HAP-1 (cell line): Measurements from ENCODE around the gene MRPS9.

Experiments used
- DNase-seq, 2 experiments: peaks; one replicate each; pipeline ENCODE4 v3.0.0-alpha.2; 2016 to 2020; ENCODE audit warnings: low spot score in 2 of 2
- H3K27me3 ChIP-seq: fragments of 250-450 bp; sonication (Bioruptor Pico); 2 replicates; pipeline ENCODE4 v1.5.1; 2020; ENCODE audit warnings: low read depth, mild to moderate bottlenecking, moderate library complexity
- H3K36me3 ChIP-seq: fragments of 250-450 bp; sonication (Bioruptor Pico); replicated peaks from 2 replicates; pipeline ENCODE4 v1.5.1; 2020; ENCODE audit warnings: mild to moderate bottlenecking
- H3K4me1 ChIP-seq: fragments of 250-450 bp; sonication (Bioruptor Pico); 2 replicates; pipeline ENCODE4 v1.5.1; 2020; ENCODE audit warnings: mild to moderate bottlenecking
- H3K4me3 ChIP-seq: fragments of 250-450 bp; sonication (Bioruptor Pico); 2 replicates; pipeline ENCODE4 v1.5.1; 2020; ENCODE audit warnings: mild to moderate bottlenecking, moderate library complexity
- H3K9me3 ChIP-seq: fragments of 250-450 bp; sonication (Bioruptor Pico); 2 replicates; pipeline ENCODE4 v1.5.1; 2020; ENCODE audit warnings: mild to moderate bottlenecking, moderate library complexity
- in situ Hi-C: fragments of 300-500 bp; cut with MboI; formaldehyde crosslinking; loops from 3 replicates; pipeline ENCODE4 v1.14.3; 2020; ENCODE audit warnings: low sequenced_read_pairs, inconsistent platforms, mixed read lengths

The MRPS9 gene

DNA sequence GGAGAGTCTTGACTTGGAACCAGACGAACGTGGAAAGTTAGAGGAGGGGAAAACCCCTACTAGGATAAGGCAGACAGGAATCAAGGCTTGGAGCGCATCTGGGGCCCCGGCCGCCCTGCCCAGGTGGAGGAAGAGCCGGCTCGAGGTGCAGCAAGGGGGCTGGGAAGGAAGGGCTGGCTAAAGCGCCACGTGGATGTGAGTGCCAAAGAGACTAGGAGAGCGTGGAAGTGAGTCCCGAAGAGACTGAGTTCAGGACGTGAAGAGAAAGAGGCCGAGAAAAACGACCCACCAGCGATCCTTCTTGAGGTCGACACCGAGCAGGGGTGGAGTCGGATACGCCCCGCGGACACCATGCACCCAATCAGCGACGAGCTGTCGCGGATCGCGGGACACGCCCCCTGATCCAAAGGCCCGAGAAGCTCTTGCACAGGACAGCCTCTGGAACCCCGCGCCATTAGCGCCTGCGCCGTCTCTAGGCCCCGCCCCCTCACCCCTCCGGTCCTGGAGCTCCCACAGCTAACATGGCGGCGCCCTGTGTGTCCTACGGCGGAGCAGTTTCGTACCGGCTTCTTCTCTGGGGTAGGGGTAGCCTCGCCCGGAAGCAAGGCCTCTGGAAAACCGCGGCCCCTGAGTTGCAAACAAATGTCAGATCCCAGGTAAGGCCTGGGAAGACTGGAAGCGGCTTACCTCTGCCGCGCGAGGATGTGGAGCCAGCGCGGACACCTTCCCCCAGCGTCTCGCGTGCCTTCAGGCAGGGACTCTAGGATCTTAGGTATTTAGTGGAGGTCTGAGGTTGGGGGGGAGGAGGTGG is at the start of gene MRPS9:
Gene MRPS9, plus strand, starts transcription at position 498 of the 811 bp plus-strand sequence. Its CDS starts 24 bp downstream, at position 522.
- peak within 1 kb of the TSS; percentile 79 for H3K4me3 ChIP-seq
- H3K36me3 ChIP-seq, result no peaks in the 10 kb centered on the region
- no peaks in the 10 kb centered on the region for H3K27me3 ChIP-seq
- peak; percentile 93 to 98 for DNase-seq
- H3K9me3 ChIP-seq, result no peaks in the 10 kb centered on the region
- in situ Hi-C loops, result no loop called here
- H3K4me1 ChIP-seq, result peaks cover 35% of the 10 kb centered on the region

DNA sequence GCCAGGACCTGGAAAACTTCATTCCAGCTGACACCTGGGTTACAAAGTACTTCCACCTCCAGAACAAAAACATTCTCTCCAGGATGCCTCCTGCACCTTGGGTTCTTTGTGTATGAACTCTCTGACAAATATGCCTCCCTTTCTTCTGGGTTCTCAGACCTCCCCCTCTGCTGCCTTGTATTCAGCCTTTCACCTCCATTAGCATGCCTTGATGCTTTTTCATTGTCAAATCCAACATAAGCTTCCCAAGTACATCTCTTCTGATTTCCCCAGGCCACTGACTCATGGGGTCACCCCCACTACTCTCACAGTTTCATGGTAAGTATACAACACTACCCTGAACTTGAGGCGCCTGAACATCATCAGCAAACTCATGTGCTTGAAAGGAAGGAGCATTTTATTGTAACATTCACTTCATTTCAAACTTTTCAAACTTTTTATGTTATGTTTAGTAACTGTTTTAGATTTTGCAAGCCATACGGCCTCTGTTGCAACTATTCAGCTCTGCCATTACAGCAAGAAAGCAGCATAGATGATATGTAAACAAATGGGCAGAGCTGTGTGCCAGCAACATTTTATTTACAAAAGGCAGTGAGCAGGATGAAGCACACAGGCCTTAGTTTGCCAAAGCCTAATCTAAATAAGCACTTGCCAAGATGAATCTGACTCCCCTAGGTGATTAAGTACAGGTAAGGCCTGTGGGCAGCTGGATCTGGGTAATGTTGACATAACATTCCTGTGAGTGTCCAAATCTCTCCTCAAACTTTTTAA is 32.5 kb upstream of the MRPS9 start:
- in situ Hi-C loops, result no loop called here
- Histone ChIP-seq H3K36me3 (no peaks in the 10 kb centered on the region), H3K4me1 (no peaks in the 10 kb centered on the region), H3K4me3 (no peak overlapping the region), H3K27me3 (no peaks in the 10 kb centered on the region), H3K9me3 (no peaks in the 10 kb centered on the region)
- DNase-seq, result no peak

DNA sequence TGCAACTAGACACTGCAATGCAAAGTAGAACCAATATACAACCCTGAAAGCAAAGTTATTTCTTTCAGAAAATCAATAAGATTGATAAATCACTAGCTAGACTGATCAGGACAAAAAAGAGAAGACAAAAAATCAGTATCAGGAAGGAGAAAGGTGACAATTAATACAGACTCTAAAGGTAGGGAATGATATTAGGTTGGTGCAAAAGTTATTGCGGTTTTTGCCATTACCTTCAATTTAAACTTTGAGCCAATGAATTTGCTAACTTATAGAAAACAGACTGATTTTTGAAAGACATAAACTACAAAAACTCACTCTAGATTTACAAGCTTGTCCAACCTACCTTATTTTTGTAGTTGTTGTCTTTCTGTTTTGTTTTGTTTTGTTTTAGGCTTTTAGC is 30.5 kb upstream of the MRPS9 start:
- Histone ChIP-seq H3K36me3 (no peaks in the 10 kb centered on the region), H3K27me3 (no peaks in the 10 kb centered on the region), H3K4me1 (no peaks in the 10 kb centered on the region), H3K4me3 (no peak overlapping the region), H3K9me3 (no peaks in the 10 kb centered on the region)
- DNase-seq, result no peak
- in situ Hi-C loops, result no loop called here

DNA sequence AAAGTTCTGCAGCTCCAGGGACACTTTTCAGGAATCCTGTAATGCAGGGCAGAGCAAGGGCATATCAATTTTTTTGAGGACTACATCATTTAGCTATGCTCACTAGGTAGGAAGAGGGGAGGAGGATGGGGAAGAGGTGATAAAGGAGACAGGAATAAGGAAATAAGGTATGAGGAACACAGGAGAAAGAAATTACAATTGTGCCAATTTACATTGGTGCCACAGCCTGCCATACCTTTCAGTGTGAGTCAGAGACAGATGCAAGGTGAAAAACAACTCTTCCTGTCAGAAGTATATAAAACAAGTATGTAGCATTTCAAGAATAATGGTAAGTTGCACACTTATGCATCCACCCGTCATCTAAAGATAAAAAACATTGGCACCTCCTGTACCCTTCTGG is 5.4 kb upstream of the MRPS9 start:
- Histone ChIP-seq H3K9me3 (no peaks in the 10 kb centered on the region), H3K4me1 (peaks cover 12% of the 10 kb centered on the region), H3K36me3 (no peaks in the 10 kb centered on the region), H3K4me3 (no peak overlapping the region), H3K27me3 (no peaks in the 10 kb centered on the region)
- DNase-seq, result no peak
- in situ Hi-C loops, result no loop called here

DNA sequence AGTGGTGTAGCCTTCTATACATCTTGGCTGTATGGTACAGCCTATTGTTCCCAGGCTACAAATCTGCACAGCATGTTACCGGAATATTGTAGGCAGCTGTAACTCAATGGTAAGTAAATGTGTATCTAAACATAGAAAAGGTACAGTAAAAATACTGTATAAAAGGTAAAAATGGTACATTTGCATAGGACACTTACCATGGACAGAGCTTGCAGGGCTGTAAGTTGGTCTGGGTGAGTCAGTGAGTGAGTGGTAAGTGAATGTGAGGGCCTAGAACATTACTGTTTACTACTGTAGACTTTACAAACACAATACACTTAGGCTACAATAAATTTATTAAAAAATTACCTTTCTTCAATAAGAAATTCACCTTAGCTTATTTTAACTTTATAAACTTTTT is 3.7 kb upstream of the MRPS9 start:
- DNase-seq, result no peak
- in situ Hi-C loops, result no loop called here
- H3K9me3 ChIP-seq, result no peaks in the 10 kb centered on the region
- no peaks in the 10 kb centered on the region for H3K36me3 ChIP-seq
- peaks cover 12% of the 10 kb centered on the region for H3K4me1 ChIP-seq
- no peak overlapping the region for H3K4me3 ChIP-seq
- no peaks in the 10 kb centered on the region for H3K27me3 ChIP-seq

DNA sequence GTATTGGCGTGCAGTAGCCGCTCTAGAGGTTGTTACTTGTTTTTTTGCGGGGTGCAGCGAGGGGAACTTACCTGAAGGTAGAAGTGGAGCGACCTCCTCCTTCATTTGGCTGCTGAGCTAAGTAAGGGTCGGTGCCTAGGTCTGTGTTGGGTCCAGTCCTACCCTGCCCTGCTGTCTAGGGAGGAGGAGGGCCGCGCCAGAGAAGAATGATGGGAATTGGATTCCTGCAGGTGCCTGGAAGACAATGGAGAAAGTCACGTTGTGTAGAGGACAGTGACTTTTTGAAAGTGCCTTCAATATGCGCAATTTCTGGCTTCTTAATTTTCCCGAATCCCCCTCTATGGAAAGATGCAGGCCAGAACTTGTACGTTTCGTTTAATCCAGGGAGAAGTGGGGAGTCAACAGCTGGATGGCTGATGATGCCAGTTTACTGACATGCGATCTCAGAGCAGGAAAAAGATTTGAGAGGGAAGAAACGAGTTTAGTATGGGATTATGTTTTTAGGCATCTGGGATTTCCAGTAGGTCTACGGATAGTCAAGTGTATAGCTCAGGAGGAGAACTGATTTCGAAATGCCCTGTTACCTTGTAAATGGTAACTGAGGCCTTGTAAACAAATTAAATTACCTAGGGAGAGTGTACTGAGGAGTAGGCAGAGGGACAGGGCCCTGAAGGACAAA is 653 bp downstream of the MRPS9 start:
- peaks cover 35% of the 10 kb centered on the region for H3K4me1 ChIP-seq
- in situ Hi-C loops, result no loop called here
- no peaks in the 10 kb centered on the region for H3K27me3 ChIP-seq
- no peaks in the 10 kb centered on the region for H3K9me3 ChIP-seq
- peak overlapping the region; percentile 79 for H3K4me3 ChIP-seq
- DNase-seq, result peak; percentile 9 to 43
- no peaks in the 10 kb centered on the region for H3K36me3 ChIP-seq

DNA sequence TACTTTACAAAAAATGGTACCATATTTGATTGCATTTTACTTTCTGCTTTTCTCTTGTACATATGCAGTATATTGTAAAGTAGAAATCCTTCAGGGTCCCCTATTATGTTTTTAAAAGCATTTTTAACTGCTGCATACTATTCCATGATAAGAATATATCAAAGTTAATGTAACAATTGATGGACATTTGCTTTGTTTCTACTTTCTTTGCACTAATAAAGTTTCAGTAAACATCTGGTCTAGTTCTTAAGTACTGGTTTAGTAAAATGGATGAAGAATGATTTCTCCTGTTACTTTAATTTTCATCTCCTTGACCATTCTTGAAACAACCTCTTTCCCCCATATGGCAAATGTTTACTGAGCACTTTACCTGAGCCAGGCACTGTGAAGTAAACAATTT is 1.7 kb downstream of the MRPS9 start:
- in situ Hi-C loops, result no loop called here
- peaks cover 35% of the 10 kb centered on the region for H3K4me1 ChIP-seq
- no peaks in the 10 kb centered on the region for H3K27me3 ChIP-seq
- H3K9me3 ChIP-seq, result no peaks in the 10 kb centered on the region
- no peaks in the 10 kb centered on the region for H3K36me3 ChIP-seq
- H3K4me3 ChIP-seq, result no peak overlapping the region
- no peak for DNase-seq

DNA sequence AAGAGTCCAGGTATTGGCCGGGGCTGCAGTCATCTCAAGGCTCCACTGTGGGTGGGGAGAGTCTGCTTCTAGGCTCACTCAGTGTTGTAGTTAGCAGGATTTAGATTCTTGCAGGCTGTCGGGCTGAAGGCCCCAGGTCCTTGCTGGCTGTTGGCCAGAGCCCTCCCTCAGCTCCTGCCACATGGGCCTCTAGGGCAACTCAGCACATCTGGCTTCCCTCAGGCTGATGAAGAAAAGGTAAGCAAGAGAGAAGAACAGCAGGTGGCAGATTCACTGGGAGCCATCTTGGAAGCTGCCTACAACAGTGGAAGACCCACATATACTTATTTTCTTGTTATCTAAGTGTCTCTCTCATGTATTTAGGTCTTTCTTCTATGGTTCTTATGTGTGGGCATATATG is 4.3 kb downstream of the MRPS9 start:
- in situ Hi-C loops, result no loop called here
- H3K27me3 ChIP-seq, result no peaks in the 10 kb centered on the region

DNA sequence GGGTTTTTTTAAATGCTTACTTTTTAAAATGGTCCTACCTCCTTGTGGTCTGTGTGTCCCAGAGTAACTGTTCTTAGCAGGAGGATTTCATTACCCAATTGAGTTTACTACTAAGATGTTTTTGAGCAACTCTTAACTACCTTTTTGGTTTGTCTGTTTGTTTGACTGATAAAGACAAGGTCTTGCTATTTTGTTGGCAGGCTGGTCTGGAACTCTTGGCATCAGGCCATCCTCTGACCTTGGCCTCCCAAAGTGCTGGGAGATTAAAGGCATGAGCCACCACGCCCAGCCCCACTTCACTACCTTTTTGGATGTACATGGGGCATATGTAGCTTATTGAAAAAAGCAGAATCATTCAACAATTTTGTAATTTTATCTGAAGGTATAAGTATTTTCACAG is 14.9 kb downstream of the MRPS9 start:
- peak in 1 of 2 experiments; percentile 46 for DNase-seq
- peaks cover 5% of the 10 kb centered on the region; the same call in 1 of the 2 replicates for H3K4me1 ChIP-seq
- H3K27me3 ChIP-seq, result no peaks in the 10 kb centered on the region
- H3K9me3 ChIP-seq, result peaks cover 4% of the 10 kb centered on the region
- peaks cover 32% of the 10 kb centered on the region for H3K36me3 ChIP-seq
- no peak overlapping the region for H3K4me3 ChIP-seq
- in situ Hi-C loops, result no loop called here

More for the DNA sequence above, 4.3 kb downstream of the MRPS9 start:
- peak in 1 of 2 experiments; percentile 53 for DNase-seq
- Histone ChIP-seq H3K9me3 (no peaks in the 10 kb centered on the region), H3K36me3 (no peaks in the 10 kb centered on the region), H3K4me3 (no peak overlapping the region), H3K4me1 (peaks cover 24% of the 10 kb centered on the region)

DNA sequence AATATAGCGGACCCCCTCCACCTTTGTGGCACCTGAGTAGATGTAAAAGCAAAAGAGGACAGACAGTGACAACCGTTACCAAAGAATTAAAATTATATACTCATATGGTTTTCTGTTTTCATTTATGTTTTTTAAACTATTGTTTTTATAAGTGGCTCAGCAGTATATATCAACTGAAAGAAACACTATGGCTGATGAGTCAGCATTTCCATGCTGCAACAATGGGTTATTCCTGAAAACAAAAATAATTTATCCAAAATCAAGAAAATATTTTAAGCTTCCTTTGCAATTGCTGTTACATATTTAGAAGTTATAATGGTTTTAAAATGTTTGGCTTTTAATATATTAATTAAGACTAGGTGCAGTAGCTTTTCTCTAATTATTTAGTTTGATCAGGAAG is 17.7 kb downstream of the MRPS9 start:
- peaks cover 4% of the 10 kb centered on the region for H3K9me3 ChIP-seq
- H3K36me3 ChIP-seq, result peaks cover 17% of the 10 kb centered on the region
- no peaks in the 10 kb centered on the region for H3K27me3 ChIP-seq
- DNase-seq, result no peak
- H3K4me3 ChIP-seq, result no peak overlapping the region
- H3K4me1 ChIP-seq, result peaks cover 5% of the 10 kb centered on the region; the same call in 1 of the 2 replicates
- in situ Hi-C loops, result no loop called here

DNA sequence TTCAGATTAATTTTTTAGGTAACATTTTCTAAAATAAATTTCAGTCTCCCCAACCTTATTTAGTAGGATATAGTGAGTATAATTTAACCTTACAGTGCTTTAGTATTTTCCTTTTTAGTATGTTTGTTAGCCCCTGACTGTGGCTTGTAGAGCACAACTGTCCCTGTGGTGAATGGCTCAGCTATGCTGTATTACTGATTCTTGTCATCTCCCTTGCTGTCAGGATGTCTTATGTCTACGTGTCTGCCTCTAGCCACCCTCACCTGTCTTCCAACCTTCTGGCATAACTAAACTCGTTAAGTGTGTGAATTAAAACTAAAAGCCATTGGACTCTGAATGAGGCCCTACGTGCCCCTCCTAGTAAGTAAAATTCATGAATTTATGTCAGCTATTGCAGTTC is 18.4 kb downstream of the MRPS9 start:
- no peak overlapping the region for H3K4me3 ChIP-seq
- in situ Hi-C loops, result no loop called here

DNA sequence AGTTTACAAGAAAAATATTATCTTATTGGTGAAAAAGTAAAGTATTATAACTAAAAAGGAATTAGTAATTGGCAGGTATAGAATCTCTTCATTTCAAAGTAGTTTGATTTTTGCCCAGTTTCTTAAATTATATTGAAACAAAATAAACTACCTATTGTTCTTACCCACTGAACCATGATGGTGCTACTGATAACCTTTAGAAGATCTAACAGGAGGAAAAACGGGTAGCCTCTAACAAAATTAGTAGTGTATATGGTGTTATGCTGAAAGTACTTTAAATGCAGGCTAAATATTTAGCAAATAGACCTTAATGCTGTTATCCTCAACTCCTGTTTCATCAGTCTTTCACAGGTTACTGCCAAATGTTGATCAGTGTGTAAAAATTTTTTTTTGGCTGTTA is 19.1 kb downstream of the MRPS9 start:
- in situ Hi-C loops, result no loop called here

More for the DNA sequence above, 18.4 kb downstream of the MRPS9 start:
- Histone ChIP-seq H3K4me1 (peaks cover 5% of the 10 kb centered on the region; the same call in 1 of the 2 replicates), H3K9me3 (peaks cover 4% of the 10 kb centered on the region), H3K36me3 (peaks cover 10% of the 10 kb centered on the region; the same call in 1 of the 2 replicates), H3K27me3 (no peaks in the 10 kb centered on the region)
- no peak for DNase-seq

DNA sequence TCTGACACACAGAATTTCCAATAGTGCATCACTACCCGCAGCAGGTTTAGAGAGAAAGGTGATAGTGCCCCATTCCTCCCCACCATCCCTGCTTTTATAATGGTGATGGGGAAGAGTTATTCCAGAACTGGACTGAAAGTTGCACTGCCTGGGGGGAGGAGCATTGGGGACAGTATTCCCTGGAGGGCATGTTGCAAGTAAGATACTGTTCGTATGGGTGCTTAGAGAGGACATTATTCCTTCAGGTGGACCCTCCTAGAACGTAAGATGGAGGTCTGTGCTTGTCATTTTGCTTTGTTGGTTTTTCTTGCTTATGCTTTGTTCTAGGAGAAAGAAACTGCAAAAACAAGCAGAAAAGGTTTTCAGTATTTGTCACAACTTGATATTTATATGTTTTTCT is 23.7 kb downstream of the MRPS9 start:
- H3K4me1 ChIP-seq, result peaks cover 15% of the 10 kb centered on the region
- in situ Hi-C loops, result loop anchor here (10.0 kb wide), 1 partner anchor 207 kb away; the partner anchor contains the start of gene POU3F3

More for the DNA sequence above, 19.1 kb downstream of the MRPS9 start:
- Histone ChIP-seq H3K27me3 (no peaks in the 10 kb centered on the region), H3K4me3 (no peak overlapping the region), H3K36me3 (peaks cover 3% of the 10 kb centered on the region; the same call in 1 of the 2 replicates), H3K9me3 (peaks cover 1% of the 10 kb centered on the region; the same call in 1 of the 2 replicates), H3K4me1 (peaks cover 5% of the 10 kb centered on the region; the same call in 1 of the 2 replicates)
- DNase-seq, result no peak

More for the DNA sequence above, 23.7 kb downstream of the MRPS9 start:
- H3K27me3 ChIP-seq, result no peaks in the 10 kb centered on the region
- DNase-seq, result no peak
- no peak overlapping the region for H3K4me3 ChIP-seq
- no peaks in the 10 kb centered on the region for H3K9me3 ChIP-seq
- H3K36me3 ChIP-seq, result no peaks in the 10 kb centered on the region; the same call in 1 of the 2 replicates
